T follicular helper cell (primary cell): ENCODE results near the gene JPT1.
A peak's percentile ranks its signal among the peaks of the same experiment; 100 is the strongest.
"Not testable (repeated sequence)": the region's sequence is repeated elsewhere in the genome, so short reads cannot be mapped to it uniquely, and the experiment has no call there.

Experiments
- DNase-seq: peaks from one replicate; pipeline ENCODE4 v3.0.0-alpha.2; 2020; ENCODE audit warnings: low read depth

Gene JPT1

DNA sequence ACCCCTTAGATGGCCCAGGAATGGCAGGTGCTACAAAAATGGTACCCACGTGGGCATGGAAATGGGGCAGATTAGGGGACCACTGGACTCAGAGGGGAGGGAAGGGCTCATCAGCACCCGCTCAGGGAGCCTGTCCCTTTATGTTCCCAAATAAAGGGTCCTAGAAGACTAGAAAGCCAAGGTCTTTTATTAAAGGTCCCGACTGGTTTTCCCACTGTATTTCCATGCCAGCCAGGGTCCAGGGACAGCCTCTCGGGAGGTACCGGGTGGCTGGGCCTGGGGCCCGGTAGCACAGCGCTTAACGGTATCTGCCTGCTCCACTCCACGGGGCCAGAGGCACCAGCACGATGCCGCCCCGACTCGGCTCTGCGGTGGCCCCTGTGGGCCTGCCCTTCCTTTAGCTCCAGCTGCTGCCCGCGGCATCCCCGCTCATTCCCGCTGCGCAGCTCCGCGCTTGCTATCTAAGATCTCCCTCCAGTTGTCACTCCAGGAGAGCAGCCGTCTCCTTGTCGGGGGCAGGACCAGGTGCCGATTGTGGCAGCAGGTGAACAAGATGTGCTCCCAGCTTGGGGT lies 24.2 kb downstream of the JPT1 start:
- no peak for DNase-seq

GRCh38 chr17:75129576-75129975 lies 24.7 kb downstream of the JPT1 start:
- no peak for DNase-seq

- no peak for DNase-seq
Observed at GRCh38 chr17:75128694-75129505, 25.4 kb downstream of the JPT1 start.

GRCh38 chr17:75127936-75128335 lies 26.4 kb downstream of the JPT1 start:
- DNase-seq = not testable (repeated sequence)

DNA sequence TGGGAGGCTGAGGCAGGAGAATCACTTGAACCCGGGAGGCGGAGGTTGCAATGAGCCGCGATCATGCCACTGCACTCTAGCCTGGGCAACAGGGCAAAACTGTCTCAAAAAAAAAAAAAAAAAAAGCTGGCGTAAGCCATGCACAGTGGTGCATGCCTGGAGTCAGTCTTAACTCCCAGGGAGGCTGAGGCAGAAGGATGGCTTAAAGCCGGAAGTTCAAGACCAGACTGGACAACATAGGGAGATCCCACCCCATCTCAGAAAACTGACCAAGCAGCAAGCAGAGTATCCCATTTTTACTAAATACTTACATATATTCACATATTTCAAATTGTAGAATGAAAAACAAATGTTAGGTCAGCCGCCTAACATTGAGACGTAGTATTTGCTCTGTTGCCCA lies 27.4 kb downstream of the JPT1 start:
- DNase-seq = no peak

DNA sequence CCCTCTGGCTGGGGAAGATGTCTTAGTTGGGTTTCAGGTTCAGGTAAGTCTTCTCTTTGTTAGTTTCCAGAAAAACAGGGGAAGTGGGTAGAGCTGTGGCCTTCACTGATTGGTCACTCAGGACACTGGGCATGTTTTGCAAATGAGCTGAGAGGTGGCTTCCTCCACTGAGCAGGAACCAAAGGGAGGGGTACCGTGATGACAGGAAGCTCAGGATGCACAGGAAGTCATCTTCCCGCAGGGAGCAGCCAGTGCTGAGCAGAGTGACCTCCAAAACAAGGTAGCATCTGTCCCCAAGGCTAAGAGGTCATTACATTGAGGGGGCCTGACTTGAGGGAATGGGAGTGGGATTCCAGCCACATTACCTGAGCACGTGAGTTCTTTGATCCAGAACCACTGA lies 28.3 kb downstream of the JPT1 start:
- DNase-seq = no peak

DNA sequence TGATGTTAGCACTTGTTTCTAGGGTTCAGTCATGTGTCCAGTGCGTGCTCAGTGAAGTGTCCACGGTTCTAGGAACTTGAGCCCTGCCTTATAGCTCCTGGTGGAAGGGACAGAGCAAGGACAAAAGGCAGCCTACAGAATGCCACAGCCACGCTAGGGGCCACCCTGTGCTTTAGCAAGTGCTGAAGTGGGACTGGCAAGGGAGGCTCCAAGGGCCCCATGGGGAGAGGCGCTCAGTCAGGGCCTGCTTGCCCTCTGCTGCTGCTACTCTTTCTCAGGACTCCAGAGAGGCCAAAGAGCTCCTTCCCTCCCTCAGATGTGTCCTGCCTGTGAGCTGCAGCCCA lies 29.5 kb downstream of the JPT1 start:
- DNase-seq = no peak

- DNase-seq = no peak
Observed at GRCh38 chr17:75124041-75124818, 30.1 kb downstream of the JPT1 start.

GRCh38 chr17:75118307-75118706 lies 36.0 kb downstream of the JPT1 start:
- no peak for DNase-seq

DNA sequence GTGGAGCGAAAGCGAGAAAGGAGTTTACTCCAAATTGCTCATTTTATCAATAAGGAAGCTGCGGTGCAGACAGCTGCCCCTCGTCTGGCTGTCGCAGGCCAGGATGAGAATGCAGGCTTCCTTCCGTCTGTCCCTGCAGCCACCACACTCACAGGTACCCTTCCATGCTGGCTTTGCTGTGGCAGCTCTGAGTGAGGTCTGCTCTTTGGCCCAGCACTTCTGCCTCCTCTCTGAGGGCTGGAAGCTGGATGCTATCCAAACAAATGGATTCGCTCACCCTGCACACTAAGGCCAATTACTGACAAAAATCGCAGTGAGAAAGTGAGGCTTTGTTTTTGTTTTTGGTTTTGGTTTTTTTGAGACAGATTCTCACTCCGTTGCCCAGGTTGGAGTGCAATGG lies 37.6 kb downstream of the JPT1 start:
- DNase-seq = no peak

- no peak for DNase-seq
Observed at GRCh38 chr17:75115555-75115954, 38.8 kb downstream of the JPT1 start.

- no peak for DNase-seq
Observed at GRCh38 chr17:75114552-75115314, 39.6 kb downstream of the JPT1 start.

GRCh38 chr17:75113798-75114551 lies 40.3 kb downstream of the JPT1 start:
- DNase-seq = peak; percentile 84

GRCh38 chr17:75111777-75112335 lies 42.5 kb downstream of the JPT1 start:
- no peak for DNase-seq

- DNase-seq = no peak
Observed at GRCh38 chr17:75110234-75110937, 43.9 kb downstream of the JPT1 start.

- peak; percentile 84 for DNase-seq
Observed at GRCh38 chr17:75109407-75110233, 44.7 kb downstream of the JPT1 start, which contains the start of gene ARMC7. Gene ARMC7, plus strand, starts transcription at chr17:75109969. Its CDS starts 320 bp downstream, at chr17:75110289.

GRCh38 chr17:75109046-75109406 lies 45.3 kb downstream of the JPT1 start:
- DNase-seq = no peak

- no peak for DNase-seq
Observed at GRCh38 chr17:75108193-75108592, 46.1 kb downstream of the JPT1 start.
